Activated CD4-positive, alpha-beta T cell treated with anti-CD3 and anti-CD28 coated beads for 4 hours (primary cell): Measurements from ENCODE around the gene TMEM134.
"Not testable (repeated sequence)": the region's sequence is repeated elsewhere in the genome, so short reads cannot be mapped to it uniquely, and the experiment has no call there.

Experiments used
- DNase-seq, 2 donors: peaks; one replicate each; pipeline ENCODE4 v3.0.0-alpha.2; 2020

TMEM134 gene, protein sequence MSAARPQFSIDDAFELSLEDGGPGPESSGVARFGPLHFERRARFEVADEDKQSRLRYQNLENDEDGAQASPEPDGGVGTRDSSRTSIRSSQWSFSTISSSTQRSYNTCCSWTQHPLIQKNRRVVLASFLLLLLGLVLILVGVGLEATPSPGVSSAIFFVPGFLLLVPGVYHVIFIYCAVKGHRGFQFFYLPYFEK

DNA sequence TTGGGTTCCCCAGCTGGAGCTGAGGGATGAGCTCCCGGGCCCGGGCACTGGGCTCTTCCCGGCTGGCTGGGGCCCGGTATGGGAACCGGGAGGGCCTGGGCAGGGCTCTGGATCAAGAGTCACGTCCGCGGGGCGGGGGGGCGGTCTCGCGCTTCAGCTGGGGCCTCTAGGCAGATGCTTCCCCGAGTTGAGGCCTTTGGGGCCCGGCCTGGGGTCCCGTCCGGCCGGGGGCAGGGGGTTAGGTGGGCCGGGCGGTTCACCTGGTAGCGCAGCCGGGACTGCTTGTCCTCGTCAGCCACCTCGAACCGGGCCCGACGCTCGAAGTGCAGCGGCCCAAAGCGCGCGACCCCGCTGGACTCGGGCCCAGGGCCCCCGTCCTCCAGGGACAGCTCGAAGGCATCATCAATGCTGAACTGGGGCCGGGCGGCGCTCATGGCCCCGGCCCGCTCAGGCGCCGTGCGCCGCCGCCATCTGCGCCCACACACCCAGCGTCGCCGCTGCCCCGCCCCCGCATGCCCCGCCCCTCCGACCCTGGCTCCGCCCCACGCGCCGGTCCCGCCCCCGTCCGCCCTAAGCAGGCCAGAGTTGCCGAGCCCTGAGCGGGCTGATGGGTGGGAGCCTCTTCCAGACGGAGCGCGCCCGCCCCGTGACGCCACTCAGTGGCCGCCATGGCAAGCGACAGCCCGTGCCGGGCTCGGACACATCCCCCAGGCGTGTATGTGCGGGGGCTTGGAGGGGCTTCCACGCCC lies at the start of gene TMEM134:
Gene TMEM134 (minus strand): TSS at position 493 of the 749 bp plus-strand sequence. CDS start 59 bp downstream, at position 434.
- DNase-seq = peak; percentile 90 to 94

DNA sequence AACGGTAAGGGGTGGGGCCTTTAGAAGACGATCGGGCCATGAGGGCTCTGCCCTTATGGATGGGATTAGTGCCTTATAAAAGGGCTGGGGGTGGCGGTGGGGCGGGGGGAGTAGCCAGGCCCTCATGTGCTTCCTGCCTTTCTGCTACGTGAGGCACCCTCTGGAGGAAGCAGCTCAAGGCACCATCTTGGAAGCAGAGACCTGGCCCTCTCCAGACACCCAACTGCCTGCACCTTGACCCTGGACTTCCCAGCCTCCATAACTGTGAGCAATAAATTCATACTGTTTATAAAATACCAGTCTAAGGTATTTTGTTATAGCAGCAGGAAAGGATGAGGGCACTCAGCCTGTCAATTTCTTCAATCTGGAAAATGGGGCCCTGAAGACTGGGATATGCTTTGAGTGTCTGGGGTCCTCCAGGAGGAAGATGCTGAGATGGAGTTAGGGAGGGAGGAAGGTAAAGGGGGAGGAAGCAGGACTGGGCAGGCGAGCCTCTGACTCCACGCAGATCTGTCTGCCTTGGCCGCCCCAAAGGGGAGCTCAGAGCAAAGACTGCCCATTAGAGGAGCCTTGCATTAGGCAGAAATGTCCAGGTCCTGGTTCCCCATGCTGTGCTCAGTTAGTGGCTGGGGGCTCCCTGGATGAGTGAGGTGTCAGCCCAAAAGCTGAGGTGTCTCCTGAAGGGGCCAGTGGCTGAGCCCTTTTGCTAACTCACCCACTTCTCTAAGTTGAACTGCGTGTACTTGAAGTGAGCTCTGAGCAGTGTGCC lies 48.9 kb upstream of the TMEM134 start:
- no peak for DNase-seq

DNA sequence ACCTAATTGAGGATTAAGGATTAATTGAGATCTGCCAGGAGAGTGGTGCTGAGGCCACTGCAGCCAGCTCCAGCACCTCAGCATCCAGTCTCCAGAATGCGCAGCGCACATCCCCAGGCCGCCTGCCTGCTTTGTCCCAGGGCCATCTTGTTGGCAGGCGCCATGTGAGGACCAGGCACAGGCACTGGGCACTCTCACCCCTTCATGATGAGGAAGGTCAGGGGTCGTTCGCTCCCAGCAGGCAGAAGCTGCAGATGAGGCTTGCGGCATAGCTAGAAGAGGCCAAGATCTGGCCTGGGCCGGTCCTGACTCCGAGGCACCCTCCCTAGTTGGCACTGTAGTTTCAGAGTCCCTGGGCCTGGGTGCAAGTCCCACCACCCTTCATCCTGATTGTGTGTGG lies 47.8 kb upstream of the TMEM134 start:
- no peak for DNase-seq

DNA sequence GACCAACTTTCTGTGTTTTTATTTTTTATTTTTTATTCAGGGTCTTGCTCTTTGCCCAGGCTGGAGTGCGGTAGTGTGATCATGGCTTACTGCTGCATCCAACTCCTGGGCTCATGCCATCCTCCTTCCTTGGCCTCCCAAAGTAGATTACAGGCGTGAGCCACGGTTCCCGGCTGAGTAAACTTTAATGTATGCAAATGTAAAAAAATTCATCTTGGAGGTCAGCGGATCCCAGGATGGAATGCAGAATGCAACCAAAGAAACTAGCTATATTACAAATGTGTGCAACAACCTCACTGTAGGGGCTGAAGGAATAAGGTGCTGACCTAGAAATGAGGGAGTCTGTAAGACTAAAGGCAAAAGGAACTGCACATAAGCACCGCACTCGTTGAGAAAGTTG lies 45.1 kb upstream of the TMEM134 start:
- no peak for DNase-seq

DNA sequence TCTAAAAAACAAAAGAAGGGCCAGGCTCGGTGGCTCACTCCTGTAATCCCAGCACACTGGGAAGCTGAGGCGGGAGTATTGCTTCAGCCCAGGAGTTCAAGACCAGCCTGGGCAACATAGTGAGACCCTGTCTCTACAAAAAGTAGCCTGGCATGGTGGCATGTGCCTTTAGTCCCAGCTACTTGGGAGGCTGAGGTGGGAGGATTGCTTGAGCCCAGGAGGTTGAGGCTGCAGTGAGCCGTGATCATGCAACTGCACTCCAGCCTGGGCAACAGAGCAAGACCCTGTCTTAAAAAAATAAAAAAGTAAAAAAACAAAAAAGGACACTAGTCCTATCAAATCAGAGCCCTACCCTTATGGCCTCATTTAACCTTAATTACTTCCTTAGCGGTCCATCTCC lies 42.5 kb upstream of the TMEM134 start:
- not testable (repeated sequence) for DNase-seq

DNA sequence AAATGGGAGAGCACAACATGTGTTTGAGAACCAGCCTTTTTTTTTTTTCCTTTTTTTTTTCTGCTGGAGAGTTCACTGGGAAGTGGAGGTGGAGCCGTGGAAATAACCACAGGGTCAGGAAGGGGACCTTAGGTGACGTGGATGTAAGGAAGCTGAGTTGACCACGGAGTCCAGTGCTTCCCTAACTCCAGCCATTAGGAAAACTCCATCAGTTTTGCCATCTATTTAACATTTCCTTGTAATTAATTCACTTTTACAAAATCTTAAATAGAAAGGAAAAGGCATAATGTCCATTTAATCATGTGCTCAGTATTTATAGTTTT lies 40.9 kb upstream of the TMEM134 start:
- DNase-seq = no peak

DNA sequence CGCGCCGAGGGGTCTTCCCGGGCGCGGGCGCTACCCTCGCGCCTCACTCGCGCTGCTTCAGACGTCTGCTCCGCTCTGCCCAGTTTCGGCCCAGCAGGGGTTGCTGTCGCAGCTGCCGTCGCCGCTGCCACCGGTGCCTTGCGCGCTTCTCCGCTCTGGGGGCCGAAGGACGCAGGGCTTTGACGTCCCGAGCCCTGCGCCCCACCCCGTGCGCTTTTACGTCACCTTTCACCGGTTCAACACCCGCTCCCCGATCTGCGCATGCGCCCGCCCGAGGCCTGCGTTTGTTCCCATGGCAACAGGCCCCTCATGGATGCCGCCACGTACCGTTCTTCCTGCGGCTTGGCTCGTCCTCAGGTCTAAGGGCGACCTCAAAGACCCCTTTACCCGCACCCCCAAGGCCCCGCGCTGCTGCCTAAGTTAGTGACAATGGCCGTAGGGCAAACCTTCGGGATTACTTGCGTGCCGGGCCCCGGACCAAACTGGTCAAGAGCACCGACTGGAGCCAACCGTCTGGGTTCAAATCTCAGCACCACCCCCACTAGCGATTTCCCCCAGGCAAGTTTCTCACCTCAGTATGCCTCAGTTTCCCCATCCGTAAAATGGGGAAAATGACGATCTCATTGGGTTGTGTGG lies 39.6 kb upstream of the TMEM134 start:
- peak; percentile 99 to 100 for DNase-seq

DNA sequence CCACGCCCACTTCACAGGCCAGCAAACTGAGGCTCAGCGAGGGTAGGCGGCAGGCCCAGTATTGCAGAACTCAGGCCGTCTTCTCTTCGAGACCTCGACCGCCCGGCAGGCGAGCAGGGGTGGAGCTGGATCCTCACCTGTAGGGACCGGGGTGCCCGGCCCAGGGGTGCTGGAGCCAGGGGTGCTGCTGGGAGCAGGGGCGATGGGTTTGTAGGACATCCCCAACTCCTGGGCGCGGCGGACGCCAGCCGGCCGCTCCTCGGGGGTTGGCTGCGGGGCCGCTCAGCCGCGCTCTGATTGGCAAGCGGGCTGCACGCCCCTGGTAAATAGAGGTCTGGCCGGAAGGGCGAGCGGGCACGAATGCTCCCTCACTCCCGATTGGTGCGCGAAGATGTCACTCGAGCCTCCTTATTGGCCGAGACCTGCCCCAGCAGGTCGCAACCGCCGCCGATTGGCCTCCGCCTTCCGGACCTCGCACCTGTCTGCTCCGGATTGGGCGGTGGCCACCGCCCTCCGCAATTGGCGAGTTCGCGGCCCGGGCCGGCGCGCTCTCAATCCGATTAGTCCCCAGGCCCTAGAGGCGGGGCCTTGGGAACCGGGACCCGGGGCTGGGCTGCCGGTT lies 38.9 kb upstream of the TMEM134 start, which contains the start of gene CDK2AP2:
Gene CDK2AP2 (minus strand): TSS at position 299 of the 622 bp plus-strand sequence. CDS start 80 bp downstream, at position 219.
- peak; percentile 94 to 97 for DNase-seq

DNA sequence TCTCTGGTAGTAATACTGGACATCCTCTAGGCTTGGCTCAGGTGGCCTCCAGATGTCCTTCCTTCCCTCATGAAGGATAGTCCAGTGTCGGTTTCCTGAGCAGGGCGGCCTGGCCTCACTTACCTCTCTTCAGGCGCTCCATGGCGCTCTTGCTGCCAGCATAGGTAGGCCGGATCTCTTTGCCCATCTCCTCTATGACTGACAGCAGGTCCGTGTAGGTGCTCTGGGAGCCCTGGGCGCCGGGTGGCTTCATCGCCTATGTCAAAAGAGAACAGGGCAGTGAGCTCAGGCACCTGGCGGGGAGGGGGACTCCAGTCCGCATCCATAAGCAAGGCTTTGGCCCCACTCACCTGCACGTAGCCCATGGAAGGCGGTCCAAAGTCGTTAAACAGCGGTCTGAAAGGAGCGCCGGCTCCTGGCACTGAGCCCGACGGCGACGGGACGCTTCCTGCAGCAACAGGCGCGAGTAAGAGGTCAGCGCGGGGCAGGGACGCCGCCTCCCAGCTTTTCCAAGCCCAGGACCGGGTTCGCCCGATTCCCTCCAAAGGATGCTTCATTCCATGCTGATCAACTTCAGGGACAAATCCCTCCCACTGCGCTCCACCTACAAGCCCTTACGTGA lies 38.3 kb upstream of the TMEM134 start:
- DNase-seq = no peak

DNA sequence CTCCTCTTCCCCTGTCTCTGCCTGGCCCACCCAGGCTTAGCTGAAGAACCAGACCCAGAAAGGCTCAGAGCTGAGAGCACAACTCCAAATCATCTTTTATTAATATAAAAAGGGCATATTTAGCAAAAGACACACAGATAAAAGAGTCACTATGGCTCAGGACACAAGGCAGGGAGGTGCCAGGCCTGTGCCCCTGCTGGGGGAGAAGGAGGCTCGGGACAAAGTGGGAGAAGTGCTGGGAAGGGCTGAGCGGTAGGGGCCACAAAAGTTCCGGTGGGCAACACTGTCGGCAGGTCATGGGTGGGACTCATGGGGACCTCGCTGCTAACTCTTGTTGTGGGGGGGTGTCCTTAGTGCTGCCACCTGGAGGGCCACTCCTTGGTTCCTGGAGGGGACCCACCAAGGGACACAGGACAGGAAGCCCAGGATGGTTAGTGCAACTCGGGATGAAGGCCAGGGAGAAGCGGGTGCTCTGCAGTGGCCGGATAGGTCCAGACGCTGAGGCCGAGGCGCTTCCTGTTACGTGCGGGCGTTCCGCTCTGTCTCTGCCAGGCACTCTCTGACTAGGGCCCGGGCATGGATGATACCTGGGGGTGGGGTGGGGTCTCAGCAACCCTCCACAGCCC lies 37.5 kb upstream of the TMEM134 start:
- DNase-seq = no peak

DNA sequence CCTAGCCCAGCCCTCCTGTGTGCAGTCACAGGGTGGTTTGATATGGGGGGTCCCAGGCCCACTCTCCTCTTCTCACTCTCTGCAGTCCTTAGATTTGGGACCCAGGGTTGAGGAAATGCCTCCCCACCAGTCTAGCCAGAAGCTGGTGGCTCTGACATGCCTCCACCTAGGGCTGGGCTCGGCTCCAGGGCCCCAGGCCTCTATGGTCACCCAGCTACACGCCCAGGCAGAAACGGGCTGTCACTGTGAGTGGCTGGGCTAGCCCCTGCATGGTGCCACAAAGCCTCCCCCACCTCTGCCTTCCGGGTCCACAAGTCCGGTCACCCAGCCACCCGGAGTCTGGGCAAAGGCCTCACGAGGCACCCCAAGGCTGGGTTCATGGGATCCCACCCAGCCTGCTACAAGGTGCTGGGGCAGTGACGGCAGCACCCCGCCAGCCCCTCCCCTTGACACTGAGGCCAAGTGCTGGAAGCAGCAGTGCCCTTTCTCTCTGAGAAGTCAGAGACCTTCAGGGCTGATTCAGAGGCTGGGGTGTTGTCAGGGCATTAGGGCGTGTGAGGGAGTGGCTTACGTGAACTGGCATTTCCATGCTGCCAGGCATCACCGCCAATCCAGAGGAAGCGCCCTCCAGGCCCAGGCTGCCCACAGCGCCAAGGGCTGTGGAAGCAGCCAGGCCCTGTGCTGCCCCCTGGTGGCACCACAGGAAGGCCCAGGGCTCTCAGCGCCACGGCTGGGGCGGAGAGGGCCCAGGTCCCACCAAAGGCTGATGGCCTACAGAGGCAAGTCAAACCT lies 36.8 kb upstream of the TMEM134 start:
- DNase-seq = peak; percentile 87 to 89

DNA sequence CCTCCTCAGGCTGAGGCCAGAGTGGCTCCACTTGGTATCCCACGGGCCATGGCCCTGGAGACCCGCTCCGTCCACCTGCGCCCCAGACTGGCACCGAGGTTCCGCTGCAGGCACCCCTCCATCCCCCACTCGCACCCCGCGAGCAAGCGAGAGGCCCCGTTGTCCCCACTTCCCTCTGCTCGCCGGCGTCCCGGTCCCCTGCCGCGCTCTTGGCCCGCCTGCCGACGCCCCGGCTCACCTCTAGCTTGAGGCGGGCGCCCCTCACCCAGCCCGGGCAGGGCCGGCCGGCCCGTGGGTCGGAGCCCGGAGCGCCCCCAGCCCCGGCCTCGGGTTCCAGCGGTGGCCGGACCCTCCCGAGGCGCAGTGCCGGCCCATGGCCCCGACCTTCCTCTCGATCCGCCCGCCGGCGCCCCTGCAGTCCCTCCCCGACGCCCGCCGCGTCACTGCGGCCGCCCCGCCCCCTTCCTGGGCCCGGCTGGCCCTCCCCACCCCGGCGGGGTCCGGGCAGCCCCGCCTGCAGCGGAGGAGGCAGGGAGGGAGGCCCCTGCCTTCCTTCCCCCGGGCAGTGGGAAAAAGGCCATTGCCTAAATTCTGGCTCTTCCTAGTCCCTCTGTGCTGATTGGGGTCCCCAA lies 36.0 kb upstream of the TMEM134 start, which contains the start of gene PITPNM1:
Gene PITPNM1 (minus strand): TSS at position 414 of the 632 bp plus-strand sequence. CDS start 1,183 bp downstream, outside the sequence.
- DNase-seq = peak; percentile 64 to 70

DNA sequence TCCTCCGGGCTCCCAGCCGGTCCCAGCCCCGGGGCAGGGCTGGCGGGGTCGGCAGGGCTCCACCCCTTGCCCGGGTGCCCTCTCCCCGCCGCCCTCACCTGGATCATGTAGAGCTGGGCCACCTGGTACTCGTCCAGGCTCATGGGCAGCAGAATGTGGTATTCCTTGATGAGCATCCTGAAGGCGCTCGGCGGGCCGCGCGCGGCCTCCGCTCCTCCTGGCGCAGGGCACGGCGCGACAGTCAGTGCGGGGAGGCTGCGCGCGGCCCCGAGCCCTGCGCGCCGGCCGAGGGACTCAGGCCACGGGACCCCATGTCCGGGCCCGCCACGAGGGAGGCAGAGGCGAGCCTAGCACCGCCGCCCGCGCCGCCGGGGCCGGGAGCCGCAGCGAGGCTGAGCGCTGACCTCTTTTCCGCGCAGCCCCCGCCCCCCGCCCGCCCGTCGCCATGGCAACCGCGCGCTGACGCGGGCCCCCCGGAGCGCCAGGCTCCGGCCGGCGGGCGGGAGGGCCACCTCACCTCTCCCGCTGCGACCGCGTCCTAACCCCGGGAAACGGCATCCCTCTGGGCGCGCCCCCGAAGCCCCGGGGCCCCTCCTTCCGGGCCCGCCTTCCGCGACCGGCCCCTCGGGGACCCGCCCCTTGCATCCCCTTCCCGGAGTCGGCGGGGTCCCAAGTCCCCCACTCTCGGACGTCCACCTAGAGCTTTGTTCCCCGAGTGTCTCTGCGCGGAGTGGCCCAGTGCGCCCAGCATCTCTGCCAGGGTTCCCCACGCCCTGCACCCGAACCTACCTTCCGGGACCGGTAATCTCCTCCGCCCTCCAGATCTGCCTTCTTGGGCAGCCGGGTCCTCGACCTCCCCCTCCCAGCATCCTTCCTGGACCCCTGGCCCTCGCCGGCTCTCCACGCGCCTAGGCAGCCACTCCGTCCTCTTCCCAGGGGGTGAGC lies 35.2 kb upstream of the TMEM134 start:
- no peak for DNase-seq

DNA sequence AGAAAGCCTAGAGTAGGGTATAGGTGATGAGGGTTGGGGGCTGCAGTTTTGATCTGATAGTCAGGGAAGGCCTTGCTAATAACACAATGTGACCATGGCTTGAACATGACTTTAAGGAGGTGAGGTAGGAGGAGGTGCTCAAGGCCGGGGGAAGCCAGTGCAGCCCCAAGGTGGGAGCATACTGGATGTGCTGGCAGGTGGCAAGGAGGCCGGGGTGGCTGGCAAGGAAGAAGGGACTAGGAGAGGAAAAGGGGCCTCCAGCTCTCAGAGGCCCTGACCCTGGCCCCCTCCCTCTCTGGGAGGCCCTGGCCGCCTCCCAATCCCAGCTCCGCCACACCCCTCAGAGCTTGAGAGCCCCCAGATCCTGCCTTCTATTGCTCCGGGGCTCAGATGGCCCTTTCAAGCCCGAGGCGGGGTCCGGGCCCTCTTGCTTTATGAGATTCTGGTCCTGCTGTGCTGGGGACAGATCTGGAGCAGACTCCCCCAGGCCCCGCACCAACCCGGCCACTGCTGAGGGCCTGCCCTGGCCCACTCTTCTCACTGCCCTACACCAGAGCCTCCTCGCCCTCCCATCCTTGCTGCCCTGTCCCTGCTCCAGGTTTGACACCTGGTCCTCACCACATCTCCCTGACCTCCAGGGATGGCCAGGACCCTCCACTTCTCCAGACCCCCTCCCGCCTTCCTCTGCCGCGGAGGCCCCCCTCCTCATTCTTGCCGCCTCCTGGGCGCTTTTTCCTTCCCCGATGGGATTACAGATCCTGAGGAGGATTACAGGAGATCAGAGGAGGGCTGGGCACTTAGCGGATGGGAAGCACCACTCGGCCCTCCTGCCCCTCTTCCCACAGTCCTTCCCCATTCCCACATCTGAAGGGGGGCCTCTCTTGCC lies 34.3 kb upstream of the TMEM134 start:
- no peak for DNase-seq

DNA sequence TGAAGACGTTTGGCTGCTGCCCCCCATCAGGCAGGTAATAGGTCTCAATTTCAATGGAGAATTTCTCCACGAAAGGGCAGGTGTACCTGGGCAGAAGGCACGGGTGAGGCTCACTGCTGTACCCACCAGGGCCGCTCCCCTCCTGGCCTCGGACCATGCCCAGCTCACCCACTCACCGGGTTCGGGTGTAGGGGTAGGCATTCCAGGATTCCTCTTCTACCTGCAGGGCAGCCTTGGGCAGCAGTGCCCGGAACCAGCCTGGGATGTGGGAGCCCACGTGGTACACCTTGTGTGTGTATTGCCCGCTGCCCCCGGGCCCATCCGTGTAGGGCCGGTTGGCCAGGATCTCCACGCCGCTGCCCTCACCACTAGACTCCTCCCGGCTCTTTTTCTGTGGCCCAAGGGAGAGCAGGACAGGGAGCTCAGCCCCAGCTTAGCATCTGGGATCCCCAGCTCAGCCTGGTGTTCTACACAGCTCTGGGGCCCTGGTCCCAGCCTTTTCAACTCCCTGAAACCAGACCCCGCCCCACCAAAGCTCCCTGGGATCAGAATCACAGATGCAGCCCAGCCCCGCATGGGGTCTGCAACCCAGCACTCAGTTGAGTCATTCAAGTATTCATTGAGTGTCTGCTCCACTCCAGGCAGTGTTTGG lies 33.4 kb upstream of the TMEM134 start:
- no peak for DNase-seq

DNA sequence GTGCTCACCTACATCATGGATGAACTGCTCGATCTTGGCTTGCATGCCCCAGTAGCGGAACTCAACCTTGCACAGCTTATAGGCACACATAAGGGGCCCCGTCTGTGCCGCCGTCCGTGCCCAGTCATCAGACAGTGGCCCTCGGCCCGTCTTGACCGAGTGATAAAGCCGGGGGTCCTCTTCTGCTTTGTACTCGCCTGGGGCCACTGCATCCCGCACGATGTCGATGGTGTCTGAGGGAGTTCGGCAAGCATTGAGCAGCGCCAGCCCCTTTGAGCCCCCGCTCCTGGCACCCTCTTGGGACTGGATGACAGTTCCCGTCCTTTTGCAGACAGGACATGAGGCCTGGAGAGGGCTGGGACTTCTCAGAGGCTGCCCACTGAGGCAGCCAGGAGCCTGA lies 32.8 kb upstream of the TMEM134 start:
- no peak for DNase-seq
